Right ventricle myocardium superior (tissue), 1 donor: ENCODE data around the gene EDA. TPM values are rescaled to one million over a fixed set of nuclear protein-coding genes. Genes with fewer than 3 reads are reported as not detected.
A peak's percentile ranks its signal among the peaks of the same experiment; 100 is the strongest.
"Not testable (repeated sequence)": the region's sequence is repeated elsewhere in the genome, so short reads cannot be mapped to it uniquely, and the experiment has no call there.

Experiments used
- ATAC-seq: fragments of 200-7000 bp; cut with Tn5 transposase; one replicate; pipeline ENCODE4 v1.9.1; 2020; ENCODE audit warnings: mild to moderate bottlenecking; ENCODE audit not compliant: poor library complexity
- DNase-seq: peaks from one replicate; pipeline ENCODE4 v3.0.0-alpha.2; 2020
- intact Hi-C: fragments of 100-400 bp; cut with DNase I; formaldehyde crosslinking; loops from one replicate; pipeline ENCODE4 v1.11.2; 2022
- total RNA-seq: library from RNA; stranded (reverse); fragmentation: NEBNext Ultra II Directional; extraction: Animal tissue kit (Norgen Biotek cat#: 25700); gene quantifications from one replicate; pipeline ENCODE4 v1.2.1, GENCODE V29; 2021
- donor health status: DM: no; HTN: yes; CAD: no; lungs with severe emphysema.

EDA gene
- total RNA-seq, 1 donor from 2014 or later, result 11.1 TPM

DNA sequence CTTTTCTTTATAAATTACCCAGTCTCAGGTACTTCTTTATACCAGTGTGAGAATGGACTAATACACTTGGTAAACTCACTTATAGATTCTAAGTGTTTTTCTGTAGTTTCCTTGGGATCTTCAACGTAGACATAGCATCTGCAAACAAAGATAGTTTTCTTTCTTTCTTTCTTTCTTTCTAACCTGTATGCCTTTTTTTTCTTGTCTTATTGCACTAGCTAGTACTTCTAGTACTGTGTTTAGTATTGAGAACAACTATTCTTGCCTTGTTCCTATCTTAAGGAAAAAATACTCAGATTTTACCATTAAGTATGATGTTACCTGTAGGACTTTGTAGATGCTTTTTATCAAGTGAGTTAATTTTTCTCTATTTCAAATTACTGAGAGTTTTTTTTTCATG, 102.2 kb downstream of the EDA start:
- DNase-seq (no peak), ATAC-seq (no peak)
- intact Hi-C loops, result no loop called here

GRCh38 chrX:69724307-69724706, 108.4 kb downstream of the EDA start:
- DNase-seq (no peak), ATAC-seq (no peak)
- intact Hi-C loops, result no loop called here

DNA sequence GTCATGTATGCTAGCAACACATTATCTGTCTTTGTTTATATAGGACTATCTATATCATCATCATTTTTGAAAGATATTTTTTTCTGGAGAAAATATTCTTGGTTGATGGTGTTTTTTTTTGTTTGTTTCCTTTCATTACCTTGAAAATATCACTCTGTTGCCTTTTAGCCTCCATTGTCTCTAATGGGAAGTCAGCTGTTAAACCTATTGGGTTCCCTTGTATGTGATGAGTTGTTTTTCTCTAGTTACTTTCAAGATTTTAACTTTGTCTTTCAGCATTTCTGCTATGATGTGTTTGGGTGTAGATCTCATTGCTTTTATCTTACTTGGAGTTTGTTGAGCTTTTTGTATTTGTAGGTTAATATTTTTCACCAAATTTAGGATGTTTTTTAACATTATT, 124.4 kb downstream of the EDA start:
- DNase-seq, result no peak
- intact Hi-C loops, result no loop called here
- no peak for ATAC-seq

- intact Hi-C loops, result no loop called here
- DNase-seq (no peak), ATAC-seq (no peak)
Observed at GRCh38 chrX:69741721-69742120, 125.8 kb downstream of the EDA start.

DNA sequence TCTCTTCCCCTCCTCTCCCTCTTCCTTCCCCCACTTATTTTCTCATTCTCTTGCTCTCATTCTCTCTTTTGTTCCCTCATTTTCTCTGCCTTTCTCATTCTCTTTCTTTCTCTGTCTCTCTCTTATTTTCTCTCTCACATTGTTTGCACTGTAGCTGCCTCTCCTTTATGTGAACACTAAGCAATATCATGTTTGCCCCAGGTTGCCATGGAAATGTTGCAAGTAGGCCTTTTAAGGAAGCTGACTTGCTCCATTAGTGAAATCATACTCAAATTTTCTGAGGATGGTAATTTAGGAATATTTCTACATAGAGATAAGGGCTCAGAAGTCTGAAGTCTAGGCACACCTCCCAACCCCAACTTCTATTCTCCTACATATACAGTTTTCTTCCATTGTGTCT, 130.1 kb downstream of the EDA start:
- intact Hi-C loops, result no loop called here
- no peak for DNase-seq
- ATAC-seq, result no peak

- ATAC-seq, result no peak
- no peak for DNase-seq
- intact Hi-C loops, result no loop called here
Observed at GRCh38 chrX:69748055-69748454, 132.1 kb downstream of the EDA start.

- intact Hi-C loops, result no loop called here
- no peak for DNase-seq
- no peak for ATAC-seq
Observed at GRCh38 chrX:69759921-69760625, 144.2 kb downstream of the EDA start.

- intact Hi-C loops, result no loop called here
- no peak for DNase-seq
- peak; percentile 82 for ATAC-seq
Observed at GRCh38 chrX:69761633-69762032, 145.7 kb downstream of the EDA start.

DNA sequence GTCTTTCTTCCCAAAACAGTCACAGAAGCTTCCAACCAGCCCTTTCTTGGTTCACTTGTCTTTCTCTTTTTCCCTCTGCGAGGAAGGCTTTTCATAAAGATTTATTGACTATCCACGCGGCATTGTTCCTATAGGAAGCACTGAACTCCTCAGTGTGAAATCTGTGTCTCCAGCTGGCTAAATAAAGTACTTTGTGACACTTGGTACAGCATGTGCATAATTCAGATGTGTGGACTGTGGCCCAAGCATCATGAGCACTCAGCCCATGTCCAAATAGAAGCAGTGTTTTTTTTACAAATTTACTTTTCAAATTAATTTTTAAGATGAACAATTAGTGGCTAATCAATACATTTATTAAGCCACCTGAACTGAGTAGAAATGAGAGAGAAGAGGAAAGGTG, 146.4 kb downstream of the EDA start:
- DNase-seq (no peak), ATAC-seq (no peak)
- intact Hi-C loops, result no loop called here

DNA sequence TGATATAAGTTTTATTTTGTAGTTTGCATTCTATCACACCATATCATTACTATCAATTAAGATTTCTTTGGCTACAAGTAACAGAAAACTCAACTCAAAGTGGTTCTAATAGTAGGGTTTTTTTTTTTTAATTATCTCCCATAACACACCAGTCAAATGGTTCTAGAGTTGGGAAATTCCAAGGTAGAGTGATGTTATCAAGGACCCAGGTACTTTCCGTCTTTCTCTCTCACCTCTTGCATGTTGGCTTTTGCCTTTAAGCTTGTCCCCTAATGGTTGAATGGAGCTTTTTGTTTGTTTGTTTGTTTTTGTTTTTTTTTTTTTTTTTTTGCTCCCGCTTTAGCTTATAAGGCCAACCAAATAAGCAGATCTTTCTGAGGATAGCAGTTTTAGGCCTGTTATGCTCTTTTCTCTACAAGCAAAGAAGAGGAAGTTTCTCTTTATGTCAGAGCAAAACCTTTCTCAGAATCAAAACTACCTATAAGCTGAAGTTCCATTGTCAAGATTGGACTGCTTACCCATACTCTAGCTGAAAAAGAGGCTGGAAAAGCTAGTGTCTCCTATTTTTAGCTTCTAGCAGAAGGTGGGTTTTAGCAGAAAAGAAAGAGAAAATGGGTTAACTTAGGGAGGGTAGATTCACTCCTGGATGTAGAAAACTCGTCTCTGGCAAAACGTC, 177.5 kb downstream of the EDA start:
- DNase-seq (no peak), ATAC-seq (no peak)
- intact Hi-C loops, result no loop called here

DNA sequence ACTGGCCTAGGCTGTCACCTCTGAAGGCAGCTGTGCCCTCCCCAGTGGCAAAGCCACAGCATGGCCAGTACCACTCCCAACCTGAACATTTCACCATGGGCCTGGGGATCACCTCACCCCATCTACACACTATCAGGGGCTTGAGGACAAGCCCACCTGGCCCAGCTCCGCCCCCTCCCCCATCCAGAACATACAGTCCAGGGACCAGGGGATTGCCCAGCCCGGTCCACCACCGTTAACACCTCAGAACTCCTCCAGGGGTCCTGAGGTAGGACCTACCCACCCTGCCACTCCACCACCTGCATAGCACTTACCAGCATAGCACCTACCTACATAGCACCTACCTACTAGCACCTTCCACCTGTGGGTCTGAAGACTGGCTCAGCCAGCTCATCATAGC, 179.8 kb downstream of the EDA start:
- intact Hi-C loops, result no loop called here
- ATAC-seq (no peak), DNase-seq (no peak)

DNA sequence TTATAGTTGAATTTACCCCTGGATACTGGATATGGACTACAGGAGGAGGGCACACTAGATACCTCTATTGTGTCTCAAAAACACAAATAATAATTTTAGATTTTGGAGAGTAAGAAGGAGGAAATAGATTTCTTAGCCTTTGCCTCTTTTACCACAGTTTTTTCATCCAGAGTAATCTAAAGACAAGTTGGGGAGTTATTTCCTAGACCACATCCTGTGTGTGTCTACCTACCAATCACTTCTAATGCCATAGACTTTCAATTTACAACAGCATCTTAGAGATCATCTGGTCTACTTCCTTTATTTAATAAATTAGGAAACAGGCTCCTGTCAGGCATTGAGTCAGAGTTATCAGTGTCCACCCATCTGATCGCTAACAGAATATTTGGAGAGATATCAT, 191.5 kb downstream of the EDA start:
- intact Hi-C loops, result no loop called here
- no peak for DNase-seq
- ATAC-seq, result no peak

DNA sequence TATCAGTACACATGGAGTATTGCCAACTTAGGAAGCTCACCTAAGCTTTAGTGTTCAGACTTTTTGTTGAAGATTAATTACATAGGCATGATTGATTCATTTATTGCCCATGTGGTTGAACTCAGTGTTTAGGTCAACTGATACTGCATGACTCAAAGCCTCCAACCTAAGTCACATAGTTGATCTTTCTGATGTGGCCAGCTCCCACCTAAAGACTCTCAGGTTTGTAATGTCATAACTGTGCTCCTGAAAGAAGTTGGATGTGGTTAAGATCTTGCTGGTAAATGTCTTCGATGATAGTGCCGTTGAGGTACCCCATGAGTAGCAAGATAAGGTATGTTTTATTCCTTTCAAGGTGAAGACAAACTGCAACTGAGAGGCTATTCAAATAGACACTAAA, 192.5 kb downstream of the EDA start:
- no peak for DNase-seq
- intact Hi-C loops, result no loop called here
- no peak for ATAC-seq

DNA sequence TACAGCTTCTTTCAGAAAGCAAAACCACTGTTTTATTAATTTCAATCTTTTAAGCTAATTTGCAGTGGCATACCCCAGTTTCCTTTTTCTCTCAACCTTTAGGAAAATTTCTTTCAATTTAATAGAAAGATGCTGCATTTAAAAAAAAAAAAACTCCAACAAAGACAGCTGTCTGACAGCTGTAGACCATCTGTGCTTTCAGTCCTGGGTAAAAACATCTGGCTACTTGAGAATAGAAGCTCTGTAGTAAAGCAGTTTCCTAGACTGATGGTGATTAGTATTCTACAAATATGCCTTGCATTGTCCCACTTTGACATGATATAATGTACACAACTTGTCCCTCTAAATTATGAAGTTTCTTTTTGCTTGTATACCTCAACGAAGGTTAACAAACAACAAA, 197.8 kb downstream of the EDA start:
- ATAC-seq, result no peak
- DNase-seq, result no peak
- intact Hi-C loops, result no loop called here

- DNase-seq (no peak), ATAC-seq (no peak)
- intact Hi-C loops, result no loop called here
Observed at GRCh38 chrX:69815063-69815462, 199.2 kb downstream of the EDA start.

- intact Hi-C loops, result no loop called here
- no peak for DNase-seq
- no peak for ATAC-seq
Observed at GRCh38 chrX:69815519-69815918, 199.6 kb downstream of the EDA start.

DNA sequence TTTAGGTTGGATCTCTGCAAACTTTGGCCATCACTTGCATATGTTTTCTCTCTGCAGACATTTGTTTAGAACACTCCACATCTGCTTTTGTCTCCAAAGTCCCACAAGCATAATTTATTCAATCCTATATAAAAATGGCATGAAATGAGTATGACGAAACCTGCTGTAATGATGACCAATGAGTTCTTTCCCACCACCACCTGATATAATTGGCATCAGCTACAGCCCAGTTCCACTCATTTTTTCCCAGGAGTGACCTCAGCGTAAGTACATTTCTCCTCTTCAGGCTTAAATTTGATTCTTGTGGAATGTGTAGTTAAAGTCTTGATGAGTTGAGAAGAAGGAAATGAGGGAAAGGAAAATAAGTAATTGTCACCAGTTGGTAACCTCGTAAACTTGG, 228.7 kb downstream of the EDA start:
- ATAC-seq (no peak), DNase-seq (no peak)
- intact Hi-C loops, result no loop called here

GRCh38 chrX:69859999-69860398, 244.1 kb downstream of the EDA start:
- ATAC-seq, DNase-seq, intact Hi-C loops: not testable (repeated sequence)

DNA sequence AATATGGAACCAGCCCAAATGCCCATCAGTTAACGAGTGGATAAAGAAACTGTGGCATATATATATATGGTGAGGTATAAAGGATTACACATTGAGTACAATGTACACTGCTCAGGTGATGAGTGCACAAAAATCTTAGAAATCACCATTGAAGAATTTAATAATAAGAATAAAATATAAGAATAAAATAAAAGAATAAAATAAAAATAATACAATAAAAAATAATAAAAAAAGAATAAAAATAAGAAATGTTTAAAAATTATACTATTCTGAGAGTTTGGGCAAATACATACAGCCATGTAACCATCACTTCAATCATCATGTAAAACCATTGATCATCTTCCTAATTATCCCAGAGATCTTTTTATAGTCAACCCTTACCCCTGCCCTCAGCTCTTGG, 260.3 kb downstream of the EDA start:
- no peak for DNase-seq
- intact Hi-C loops, result no loop called here
- no peak for ATAC-seq

DNA sequence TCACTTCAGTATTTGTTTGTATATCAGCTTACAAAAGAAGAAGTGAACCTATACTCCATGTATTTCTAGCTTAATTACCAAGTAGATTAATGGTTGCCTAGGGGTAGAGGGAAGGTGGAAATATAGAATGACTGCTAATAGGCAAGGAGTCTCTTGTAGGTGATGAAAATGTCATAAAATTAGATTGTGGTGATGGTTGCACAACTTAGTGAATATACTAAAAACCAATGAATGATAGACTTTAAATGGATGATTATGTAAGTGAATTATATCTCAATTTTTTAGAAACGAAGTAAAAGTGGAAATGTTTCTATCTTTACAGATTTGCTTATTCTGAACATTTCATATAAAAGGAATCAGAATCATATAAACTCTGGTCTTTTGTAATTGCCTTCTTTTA, 268.3 kb downstream of the EDA start:
- ATAC-seq, result no peak
- intact Hi-C loops, result no loop called here
- no peak for DNase-seq

- no peak for DNase-seq
- intact Hi-C loops, result no loop called here
Observed at GRCh38 chrX:69896046-69896445, 280.1 kb downstream of the EDA start.

More at GRCh38 chrX:69896046-69896445, 280.1 kb downstream of the EDA start:
- no peak for ATAC-seq
